Stimulated activated naive CD8-positive, alpha-beta T cell treated with anti-CD3 and anti-CD28 coated beads, Interleukin-15, Interleukin-2, amounts not matched to agents 100 U/mL and 50 U/mL, for 24 hours (primary cell): ENCODE data around the gene PRRT2.
A peak's percentile ranks its signal among the peaks of the same experiment; 100 is the strongest.
"Not testable (repeated sequence)": the region's sequence is repeated elsewhere in the genome, so short reads cannot be mapped to it uniquely, and the experiment has no call there.

ENCODE experiments used
- ATAC-seq: fragments of 150-1000 bp; cut with Tn5 transposase; one replicate; pipeline ENCODE4 v1.10.0; 2021
- DNase-seq: peaks from one replicate; pipeline ENCODE4 v3.0.0; 2021

PRRT2 gene

GRCh38 chr16:29811896-29812665 is at the start of gene PRRT2:
TSS of gene PRRT2 (plus strand) at chr16:29812193. CDS start at chr16:29813055, 862 bp downstream.
- ATAC-seq (no peak), DNase-seq (peak; percentile 71)

- ATAC-seq (no peak), DNase-seq (no peak)
Measured at GRCh38 chr16:29763326-29763725, 48.7 kb upstream of the PRRT2 start.

GRCh38 chr16:29765167-29766032 is 46.6 kb upstream of the PRRT2 start:
- DNase-seq (no peak), ATAC-seq (no peak)

- DNase-seq (no peak), ATAC-seq (no peak)
Measured at GRCh38 chr16:29766571-29766970, 45.4 kb upstream of the PRRT2 start.

DNA sequence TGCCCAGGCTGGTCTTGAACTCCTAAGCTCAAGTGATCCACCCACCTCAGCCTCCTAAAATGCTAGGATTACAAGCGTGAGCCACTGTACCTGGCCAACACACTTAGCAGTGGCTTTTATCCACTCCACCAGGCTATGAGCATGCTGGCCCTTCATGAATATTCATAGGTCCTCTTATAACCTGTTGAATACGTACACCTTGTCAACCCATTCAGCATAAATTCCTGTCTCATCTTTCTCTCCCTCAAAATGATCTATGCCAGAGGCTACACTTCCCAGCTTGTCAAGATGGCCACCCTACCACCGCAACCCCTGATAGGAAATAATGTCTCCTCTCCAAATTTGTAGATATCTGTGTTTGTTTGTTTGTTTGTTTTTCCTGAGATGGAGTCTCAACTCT is 44.9 kb upstream of the PRRT2 start:
- no peak for ATAC-seq
- DNase-seq, result no peak

DNA sequence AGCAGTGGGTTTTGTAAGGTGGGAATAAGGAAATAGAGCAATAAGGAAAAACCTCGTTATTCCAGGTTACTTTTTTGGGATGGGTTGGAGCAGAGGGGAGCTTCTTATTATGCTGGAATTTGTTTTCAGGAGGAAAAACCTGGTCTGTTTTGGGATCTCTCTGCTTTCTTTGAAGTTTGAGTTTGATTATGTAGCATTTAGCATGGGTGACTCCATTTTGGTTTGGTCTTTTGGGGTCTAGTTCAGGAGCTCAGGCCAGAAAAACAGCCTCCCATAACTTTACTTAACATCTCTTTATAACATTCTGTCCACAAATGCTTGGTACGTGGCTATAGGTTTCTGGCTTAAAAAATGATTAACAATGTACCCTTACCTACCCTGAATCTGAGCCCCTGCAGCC is 42.5 kb upstream of the PRRT2 start:
- no peak for DNase-seq
- ATAC-seq, result no peak

DNA sequence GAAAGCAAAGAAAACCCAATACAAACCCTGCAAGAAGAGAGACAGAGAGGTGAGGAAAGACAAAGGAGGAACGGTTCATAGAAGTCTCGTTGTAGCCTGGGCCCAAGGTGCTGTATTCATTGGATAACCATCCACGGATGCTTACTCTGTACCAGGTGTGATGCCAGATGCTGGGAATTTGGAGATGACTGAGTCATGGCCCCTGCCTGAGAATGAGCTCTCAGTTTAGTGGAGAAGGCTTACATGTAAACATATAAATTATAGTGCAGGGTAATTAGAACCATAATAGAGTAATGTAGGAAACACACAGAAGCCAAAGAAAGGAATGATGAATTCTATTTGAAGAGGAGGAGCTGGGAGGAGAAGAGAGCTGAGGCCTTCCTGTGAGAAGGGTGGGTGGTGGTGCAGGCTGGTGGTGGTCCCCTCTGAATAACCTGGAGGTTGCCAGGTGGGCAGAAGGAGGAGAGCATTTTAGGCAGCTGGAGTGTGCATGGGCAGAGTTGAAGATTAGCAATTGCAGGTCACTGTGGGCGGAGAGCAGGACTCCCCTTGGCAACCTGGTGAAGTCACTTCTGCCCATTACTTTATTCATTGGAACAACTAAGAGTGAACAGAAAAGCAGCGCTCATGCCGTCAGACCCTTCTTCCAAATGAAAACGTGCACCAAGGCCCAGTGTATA is 41.6 kb upstream of the PRRT2 start:
- DNase-seq (no peak), ATAC-seq (no peak)

DNA sequence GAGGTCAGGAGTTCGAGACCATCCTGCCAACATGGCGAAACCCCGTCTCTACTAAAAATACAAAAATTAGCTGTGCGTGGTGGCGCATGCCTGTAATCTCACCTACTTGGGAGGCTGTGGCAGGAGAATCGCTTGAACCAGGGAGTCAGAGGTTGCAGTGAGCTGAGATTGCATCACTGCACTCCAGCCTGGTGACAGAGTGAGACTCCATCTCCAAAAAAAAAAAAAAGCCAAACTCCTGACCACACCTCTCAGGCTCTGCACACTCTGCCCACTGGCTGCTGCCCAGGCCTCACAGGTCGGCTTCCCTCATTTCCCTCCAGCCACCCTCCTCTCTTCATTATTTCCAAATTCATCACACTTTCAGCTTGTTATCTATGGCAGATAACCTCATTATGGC is 39.7 kb upstream of the PRRT2 start:
- DNase-seq, ATAC-seq: not testable (repeated sequence)

DNA sequence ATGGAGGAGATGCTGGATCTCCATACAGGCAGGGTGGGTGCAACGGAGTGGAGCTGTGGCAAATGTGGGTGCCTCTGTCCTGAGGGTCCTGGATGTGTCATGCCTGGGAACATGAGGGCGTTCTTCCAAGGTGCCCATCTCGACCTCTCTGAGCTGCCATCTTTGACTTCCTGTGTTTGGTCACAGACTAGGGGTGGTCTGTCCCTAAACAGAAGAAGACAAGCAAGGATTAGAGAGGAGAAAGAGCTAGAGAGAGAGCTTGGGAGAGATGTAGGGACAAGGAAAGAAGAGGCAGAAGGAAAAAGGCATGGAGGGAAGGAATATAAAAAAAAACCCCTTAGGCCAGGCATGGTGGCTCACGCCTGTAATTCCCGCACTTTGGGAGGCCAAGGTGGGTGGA is 37.3 kb upstream of the PRRT2 start:
- no peak for ATAC-seq
- no peak for DNase-seq

DNA sequence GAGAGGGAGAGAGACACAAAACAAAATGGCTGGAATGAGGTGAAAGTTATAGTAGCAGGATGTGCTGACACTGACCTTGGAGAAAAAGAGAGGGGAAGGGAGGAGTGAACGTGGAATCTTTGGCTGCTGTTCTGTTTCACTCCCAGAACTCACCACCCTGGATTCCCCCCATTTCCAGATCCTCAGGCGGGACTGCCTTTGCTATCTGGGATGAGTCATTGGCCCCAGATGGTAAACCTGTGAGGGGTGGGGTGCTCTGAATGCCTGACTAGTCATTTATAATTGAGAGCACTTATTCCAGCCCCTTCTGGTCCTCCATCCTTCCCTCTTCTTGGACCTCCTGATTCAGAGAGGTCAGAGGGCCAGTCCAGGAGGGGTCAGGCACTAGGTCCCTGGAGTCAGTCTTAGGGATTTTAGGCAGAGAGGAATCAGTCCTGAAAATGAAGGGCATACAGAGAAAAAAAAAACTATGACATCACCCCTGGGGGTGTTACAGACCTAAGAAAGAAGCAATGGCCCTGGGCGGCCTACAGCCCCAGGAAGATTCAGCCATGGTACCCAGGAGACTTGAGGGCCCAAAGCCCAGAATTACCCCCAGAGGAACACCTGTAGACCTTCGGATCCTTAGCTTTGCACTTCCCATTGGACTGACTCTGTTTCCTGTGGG is 36.1 kb upstream of the PRRT2 start:
- DNase-seq (no peak), ATAC-seq (no peak)

- ATAC-seq, result no peak
Measured at GRCh38 chr16:29777576-29778350, 34.2 kb upstream of the PRRT2 start, which contains the start of gene ZG16. TSS of gene ZG16 (plus strand) at chr16:29778256. CDS start at chr16:29779267, 1,011 bp downstream.

DNA sequence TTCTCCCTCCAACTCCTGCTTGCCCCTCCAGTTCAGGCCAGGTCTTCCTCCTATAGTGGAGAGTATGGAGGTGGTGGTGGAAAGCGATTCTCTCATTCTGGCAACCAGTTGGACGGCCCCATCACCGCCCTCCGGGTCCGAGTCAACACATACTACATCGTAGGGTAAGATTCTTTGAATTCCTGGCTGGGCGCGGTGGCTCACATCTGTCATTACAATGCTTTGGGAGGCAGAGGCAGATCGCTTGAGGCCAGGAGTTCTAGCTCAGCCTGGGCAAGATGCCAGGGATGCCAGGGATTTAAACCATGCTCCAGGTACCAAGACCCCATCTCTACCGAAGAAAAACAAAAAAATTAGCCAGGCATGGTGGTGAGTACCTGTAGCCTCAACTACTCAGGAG is 32.5 kb upstream of the PRRT2 start:
- DNase-seq, result no peak

More at GRCh38 chr16:29777576-29778350, 34.2 kb upstream of the PRRT2 start, which contains the start of gene ZG16:
- no peak for DNase-seq

GRCh38 chr16:29783094-29783953 is 28.7 kb upstream of the PRRT2 start:
- not testable (repeated sequence) for ATAC-seq, DNase-seq

More for the DNA sequence above, 32.5 kb upstream of the PRRT2 start:
- no peak for ATAC-seq

DNA sequence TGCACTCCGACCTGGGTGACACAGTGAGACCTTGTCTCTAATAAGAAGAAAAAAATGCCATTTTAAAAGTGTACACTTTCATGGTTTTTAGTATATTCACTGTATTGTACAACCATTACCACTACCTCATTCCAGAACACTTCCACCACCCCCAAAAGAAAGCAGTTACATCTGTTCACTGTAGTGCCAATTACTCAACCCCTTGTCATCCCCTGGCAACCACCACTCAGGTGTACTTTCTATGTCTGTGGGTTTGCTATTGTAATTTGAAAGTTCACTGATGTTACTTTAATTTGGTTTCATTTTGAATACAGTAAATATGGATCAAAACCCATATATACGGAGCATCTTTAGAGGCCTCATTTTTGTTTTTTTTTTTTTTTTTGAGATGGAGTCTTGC is 27.8 kb upstream of the PRRT2 start:
- peak; percentile 89 for ATAC-seq
- DNase-seq, result no peak

GRCh38 chr16:29784901-29785500 is 27.0 kb upstream of the PRRT2 start:
- DNase-seq (peak; percentile 85), ATAC-seq (peak; percentile 80)

DNA sequence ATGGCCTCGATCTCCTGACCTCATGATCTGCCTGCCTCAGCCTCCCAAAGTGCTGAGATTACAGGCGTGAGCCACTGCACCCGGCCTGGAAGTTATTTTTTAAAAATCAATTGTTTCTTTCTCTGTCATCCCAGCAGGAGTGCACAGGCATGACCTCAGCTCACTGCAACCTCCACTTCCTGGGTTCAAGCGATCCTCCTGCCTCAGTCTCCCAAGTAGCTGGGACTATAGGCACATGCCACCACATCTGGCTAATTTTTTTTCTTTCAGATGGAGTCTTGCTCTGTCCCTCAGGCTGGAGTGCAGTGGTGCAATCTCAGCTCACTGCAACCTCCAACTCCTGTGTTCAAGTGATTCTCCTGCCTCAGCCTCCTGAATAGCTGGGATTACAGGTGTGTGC is 24.8 kb upstream of the PRRT2 start:
- not testable (repeated sequence) for DNase-seq, ATAC-seq

DNA sequence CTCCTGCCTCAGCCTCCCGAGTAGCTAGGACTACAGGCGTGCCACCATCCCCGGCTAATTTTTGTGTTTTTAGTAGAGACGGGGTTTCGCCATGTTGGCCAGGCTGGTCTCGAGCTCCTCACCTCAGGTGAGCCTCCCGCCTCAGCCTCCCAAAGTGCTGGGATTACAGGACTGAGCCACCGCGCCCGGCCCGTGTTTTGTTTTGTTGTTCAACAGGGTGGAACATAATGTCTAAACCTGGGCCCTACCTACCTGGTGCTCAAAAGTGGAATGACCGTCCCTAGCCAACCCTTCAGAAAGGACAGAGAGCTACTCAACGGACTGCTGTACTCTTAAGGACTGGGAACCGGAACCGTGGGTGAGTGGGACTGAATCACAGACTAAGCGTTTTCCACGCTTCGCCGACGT is 22.2 kb upstream of the PRRT2 start:
- DNase-seq (no peak), ATAC-seq (no peak)

DNA sequence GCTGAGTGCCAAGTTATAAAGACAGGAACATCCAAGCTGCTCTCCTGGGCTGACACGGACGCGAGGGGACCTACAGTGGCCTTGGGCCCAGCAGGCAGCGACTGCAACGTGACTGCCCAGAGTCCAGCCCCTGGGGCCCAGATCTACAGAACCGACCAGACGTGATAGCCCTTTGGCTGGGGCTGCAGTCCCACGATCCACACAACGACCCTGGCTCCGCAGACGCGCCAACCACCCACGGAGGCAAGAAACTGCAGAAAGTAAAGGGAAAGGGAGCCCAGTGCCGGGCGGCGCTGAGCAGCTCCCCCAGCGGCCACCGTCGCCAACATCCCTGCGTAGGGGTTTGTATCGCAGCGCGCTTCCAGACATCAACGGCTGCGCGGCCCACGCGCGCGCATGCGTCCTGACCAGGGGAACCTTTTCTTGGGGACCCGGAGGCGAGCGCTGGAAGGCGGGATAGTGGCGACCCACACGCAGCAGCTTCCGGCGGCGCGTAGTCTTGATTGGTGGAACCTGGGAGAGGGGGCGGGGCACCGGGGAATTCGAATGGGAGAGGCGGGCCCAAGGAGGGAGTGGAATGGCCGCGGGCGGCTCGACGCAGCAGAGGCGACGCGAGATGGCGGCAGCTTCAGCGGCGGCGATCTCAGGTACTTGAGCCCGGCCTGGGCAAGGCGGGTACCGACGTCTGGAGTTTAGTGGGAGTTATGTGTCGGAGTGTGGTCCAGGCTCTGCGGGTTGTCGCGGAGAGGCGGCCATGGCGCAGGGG is 21.6 kb upstream of the PRRT2 start, which contains the start of gene KIF22:
TSS of gene KIF22 (plus strand) at position 569 of the 766 bp plus-strand sequence. CDS start at position 578, 9 bp downstream.
- peak; percentile 100 for DNase-seq
- ATAC-seq, result peak; percentile 97
